Mononuclear cell (primary cell): ENCODE results near the gene SEMA3A. TPM values are rescaled to one million over a fixed set of nuclear protein-coding genes. Genes with fewer than 3 reads are reported as not detected.

Source experiments
- H3K27me3 ChIP-seq: 2 replicates; pipeline ENCODE4 v1.6.0; 2011; ENCODE audit warnings: low read length, control low read depth; ENCODE audit not compliant: insufficient read depth
- H3K4me1 ChIP-seq: 2 replicates; pipeline ENCODE4 v1.5.1; 2011; ENCODE audit warnings: mild to moderate bottlenecking, low read length, control low read depth; ENCODE audit not compliant: insufficient read depth
- H3K4me3 ChIP-seq: 2 replicates; pipeline ENCODE4 v1.5.1; 2011; ENCODE audit warnings: mild to moderate bottlenecking, low read length, moderate library complexity
- H3K9me3 ChIP-seq: 2 replicates; pipeline ENCODE4 v1.5.1; 2011; ENCODE audit warnings: low read depth, mild to moderate bottlenecking, control low read depth, low read length
- total RNA-seq: library from RNA; depleted of rRNA; stranded (reverse); fragments of >200 nt; gene quantifications from one replicate; pipeline ENCODE4 v1.2.3, GENCODE V29; 2012

The SEMA3A gene
- total RNA-seq, 1 donor, result 0.21 TPM

DNA sequence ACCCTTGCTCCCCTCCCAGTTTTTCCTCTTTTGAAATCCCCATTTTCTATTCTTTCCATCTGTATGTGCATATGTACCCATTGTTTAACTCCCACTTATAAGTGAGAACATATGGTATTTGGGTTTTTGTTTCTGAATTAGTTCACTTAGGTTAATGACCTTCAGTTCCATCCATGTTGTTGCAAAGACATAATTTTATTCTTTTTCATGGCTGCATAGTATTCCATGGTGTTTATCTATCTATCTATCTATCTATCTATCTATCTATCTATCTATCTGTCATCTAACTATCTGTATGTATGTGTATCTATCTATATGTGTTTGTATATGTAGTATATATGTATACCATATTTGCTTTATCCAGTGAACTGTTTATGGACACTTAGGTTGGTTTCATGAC is 281.4 kb downstream of the SEMA3A start:
- no peaks in the 10 kb centered on the region for H3K4me1 ChIP-seq
- no peaks in the 10 kb centered on the region for H3K27me3 ChIP-seq
- no peaks in the 10 kb centered on the region for H3K9me3 ChIP-seq
- no peak overlapping the region for H3K4me3 ChIP-seq

DNA sequence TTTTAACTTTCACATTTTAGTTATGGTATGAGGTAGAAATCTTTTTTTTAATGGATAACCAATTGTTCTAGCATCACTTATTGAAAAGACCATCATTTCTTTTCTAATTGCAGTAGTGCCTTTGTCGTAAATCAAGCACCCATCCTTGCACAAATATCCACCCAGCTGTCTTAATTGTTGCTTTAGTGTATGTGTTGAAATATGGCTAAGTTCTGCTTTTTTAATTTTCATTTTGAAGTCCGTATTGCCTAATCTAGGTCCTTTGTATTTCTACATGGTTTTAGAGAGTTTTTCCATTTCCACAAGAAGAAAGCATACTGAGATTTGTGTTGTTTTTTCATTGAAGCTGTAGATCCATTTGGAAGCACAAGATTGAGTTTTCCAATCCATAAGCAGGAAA is 286.1 kb downstream of the SEMA3A start:
- Histone ChIP-seq H3K4me3 (no peak overlapping the region), H3K9me3 (no peaks in the 10 kb centered on the region), H3K4me1 (no peaks in the 10 kb centered on the region), H3K27me3 (no peaks in the 10 kb centered on the region)
